GM21515 (cell line): Measurements from ENCODE around the gene PIP4K2A.

Experiments
- ATAC-seq: cut with Tn5 transposase; IDR thresholded peaks from one replicate; pipeline ENCODE4 v1.9.1; 2021; ENCODE audit not compliant: unreplicated experiment

PIP4K2A gene

GRCh38 chr10:22604344-22605126, 109.8 kb downstream of the PIP4K2A start:
- ATAC-seq = no peak

- no peak for ATAC-seq
These were observed 110.8 kb downstream of the PIP4K2A start for GRCh38 chr10:22603581-22603980.

GRCh38 chr10:22601618-22602017, 112.8 kb downstream of the PIP4K2A start:
- no peak for ATAC-seq

GRCh38 chr10:22599636-22600228, 114.6 kb downstream of the PIP4K2A start:
- no peak for ATAC-seq

GRCh38 chr10:22599048-22599561, 115.3 kb downstream of the PIP4K2A start:
- no peak for ATAC-seq

- no peak for ATAC-seq
These were observed 115.9 kb downstream of the PIP4K2A start for GRCh38 chr10:22598478-22598877.

- ATAC-seq = peak; percentile 57
These were observed 117.2 kb downstream of the PIP4K2A start for GRCh38 chr10:22597138-22597537.

GRCh38 chr10:22593636-22594198, 120.7 kb downstream of the PIP4K2A start:
- no peak for ATAC-seq

- no peak for ATAC-seq
These were observed 121.4 kb downstream of the PIP4K2A start for GRCh38 chr10:22593026-22593425.

- no peak for ATAC-seq
These were observed 124.4 kb downstream of the PIP4K2A start for GRCh38 chr10:22589851-22590514.

GRCh38 chr10:22588462-22588861, 125.9 kb downstream of the PIP4K2A start:
- no peak for ATAC-seq

- no peak for ATAC-seq
These were observed 130.7 kb downstream of the PIP4K2A start for GRCh38 chr10:22583683-22584082.

- ATAC-seq = no peak
These were observed 132.9 kb downstream of the PIP4K2A start for GRCh38 chr10:22581461-22581860.

GRCh38 chr10:22580711-22581110, 133.7 kb downstream of the PIP4K2A start:
- ATAC-seq = no peak

- no peak for ATAC-seq
These were observed 134.6 kb downstream of the PIP4K2A start for GRCh38 chr10:22579826-22580225.

- ATAC-seq = no peak
These were observed 140.4 kb downstream of the PIP4K2A start for GRCh38 chr10:22573820-22574569.

- no peak for ATAC-seq
These were observed 143.5 kb downstream of the PIP4K2A start for GRCh38 chr10:22570733-22571430.

GRCh38 chr10:22570234-22570633, 144.1 kb downstream of the PIP4K2A start:
- no peak for ATAC-seq

- ATAC-seq = no peak
These were observed 145.4 kb downstream of the PIP4K2A start for GRCh38 chr10:22568928-22569327.

- ATAC-seq = no peak
These were observed 150.3 kb downstream of the PIP4K2A start for GRCh38 chr10:22564060-22564459.
